Gastrocnemius medialis (tissue), 4 donors: ENCODE measurements around the gene TBXA2R.

Experiments
- CTCF ChIP-seq, 5 experiments: fragments of 450-650 bp in 3 of 5; fragments of 200-600 bp in 2 of 5; sonication (generic) in 2 of 5; IDR thresholded peaks in 4 of 5; conservative IDR thresholded peaks in 1 of 5; 1 replicate in 4 of 5; 2 replicates in 1 of 5; pipeline ENCODE4 v1.5.1; 2016 to 2019; ENCODE audit warnings: antibody characterized with exemption in 5 of 5, mild to moderate bottlenecking in 3 of 5, moderate library complexity in 3 of 5
- POLR2A ChIP-seq, 2 donors: fragments of 450-650 bp; IDR thresholded peaks; one replicate each; pipeline ENCODE4 v1.6.1; 2017; ENCODE audit warnings: antibody characterized with exemption in 2 of 2, mild to moderate bottlenecking in 2 of 2, moderate library complexity in 2 of 2

DNA sequence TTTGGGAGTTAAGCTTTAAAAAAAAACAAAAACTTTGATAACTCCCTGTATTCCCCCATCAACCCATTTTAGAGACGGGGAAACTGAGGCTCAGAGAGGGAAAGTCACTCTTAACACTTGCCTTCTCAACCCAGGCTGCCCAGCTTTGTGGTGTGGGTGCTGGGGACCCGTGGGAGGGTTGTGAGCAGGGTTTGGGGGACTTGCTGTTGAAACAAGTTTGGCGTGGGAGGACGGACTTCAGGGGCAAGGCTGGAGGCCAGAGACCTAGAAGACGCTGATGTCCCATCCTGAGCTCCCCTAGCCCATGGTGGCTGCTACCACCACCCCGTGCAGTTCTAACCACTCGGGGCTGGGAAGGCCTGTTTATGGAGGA is 20.7 kb upstream of the TBXA2R start:
- TF ChIP-seq CTCF (IDR thresholded peaks at IDR 0.05 in 4 of 5, conservative IDR thresholded peaks at IDR 0.05 in 1 of 5) (no peak), POLR2A (IDR thresholded peaks at IDR 0.05) (no peak)
